Naive B cell (primary cell): ENCODE measurements around the gene ARRB1. TPM values are rescaled to one million over a fixed set of nuclear protein-coding genes. Genes with fewer than 3 reads are reported as not detected.
"Not testable (repeated sequence)": the region's sequence is repeated elsewhere in the genome, so short reads cannot be mapped to it uniquely, and the experiment has no call there.

Source experiments
- ATAC-seq, 2 donors: fragments of 150-1000 bp; cut with Tn5 transposase; 2 replicates each; pipeline ENCODE4 v1.10.0; 2021; ENCODE audit warnings: low read depth in 2 of 2, mild to moderate bottlenecking in 2 of 2, moderate library complexity in 2 of 2
- DNase-seq: peaks from one replicate; pipeline ENCODE4 v3.0.0; 2022
- H3K27ac Mint-ChIP-seq, 6 donors: one replicate each; pipeline ENCODE4 v1.8.0; 2020 to 2022; ENCODE audit warnings: mild to moderate bottlenecking in 6 of 6, mixed read lengths in 6 of 6, moderate library complexity in 5 of 6, inconsistent platforms in 2 of 6
- H3K27me3 Mint-ChIP-seq, 3 donors: one replicate each; pipeline ENCODE4 v1.8.0; 2021 to 2022; ENCODE audit warnings: mixed read lengths in 3 of 3, mild to moderate bottlenecking in 1 of 3
- H3K36me3 Mint-ChIP-seq, 2 donors: one replicate each; pipeline ENCODE4 v1.8.0; 2020 to 2022; ENCODE audit warnings: mixed read lengths in 2 of 2, inconsistent platforms in 1 of 2, mild to moderate bottlenecking in 1 of 2
- H3K4me1 Mint-ChIP-seq, 3 donors: one replicate each; pipeline ENCODE4 v1.8.0; 2020 to 2022; ENCODE audit warnings: mixed read lengths in 3 of 3, inconsistent platforms in 1 of 3, mild to moderate bottlenecking in 1 of 3, moderate library complexity in 1 of 3
- H3K4me3 Mint-ChIP-seq, 8 donors: one replicate each; pipeline ENCODE4 v1.8.0; 2020 to 2022; ENCODE audit warnings: mild to moderate bottlenecking in 8 of 8, mixed read lengths in 8 of 8, moderate library complexity in 8 of 8, inconsistent platforms in 2 of 8
- H3K9me3 Mint-ChIP-seq, 7 donors: one replicate each; pipeline ENCODE4 v1.8.0; 2020 to 2022; ENCODE audit warnings: mixed read lengths in 7 of 7, mild to moderate bottlenecking in 5 of 7, inconsistent platforms in 2 of 7, moderate library complexity in 1 of 7
- polyA plus RNA-seq, 6 donors: library from polyadenylated mRNA; unstranded; fragments of 300-500 nt; fragmentation: Illumina TruSeq; gene quantifications; one replicate each; pipeline ENCODE4 v1.2.3, GENCODE V29; 2021; ENCODE audit warnings: low read depth in 6 of 6

Gene ARRB1
- polyA plus RNA-seq, 6 donors from 2014 or later = 0.42 to 1.2 (median 0.61) TPM; not detected in 1

DNA sequence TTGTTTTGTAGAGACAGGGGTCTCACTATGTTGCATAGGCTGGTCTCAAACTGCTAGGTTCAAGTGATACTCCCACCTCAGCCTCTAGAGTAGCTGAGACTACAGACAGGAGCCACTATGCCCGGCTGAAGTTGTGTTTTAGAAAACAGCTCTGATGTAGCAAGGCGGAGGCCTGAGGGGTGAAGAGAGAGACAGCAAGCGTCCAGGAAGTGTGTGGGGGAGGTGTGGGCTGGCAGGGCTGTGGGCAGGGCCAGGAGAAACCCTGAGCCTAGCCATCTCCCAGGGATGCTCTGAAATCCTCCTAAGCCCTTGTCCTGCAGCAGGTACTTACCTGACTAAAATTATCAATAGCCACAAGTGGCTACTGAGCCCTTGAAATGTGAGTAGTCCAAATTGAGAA lies 31.8 kb upstream of the ARRB1 start:
- H3K9me3 Mint-ChIP-seq = no peaks in the 10 kb centered on the region
- H3K27ac Mint-ChIP-seq = no peak overlapping the region
- no peak overlapping the region for H3K4me3 Mint-ChIP-seq
- H3K27me3 Mint-ChIP-seq = peaks cover 0 to 22% (median 14%) of the 10 kb centered on the region in 3 donors
- peaks cover 3 to 6% (median 5%) of the 10 kb centered on the region in 3 donors for H3K4me1 Mint-ChIP-seq
- no peak for ATAC-seq
- no peaks in the 10 kb centered on the region for H3K36me3 Mint-ChIP-seq
- DNase-seq = no peak

DNA sequence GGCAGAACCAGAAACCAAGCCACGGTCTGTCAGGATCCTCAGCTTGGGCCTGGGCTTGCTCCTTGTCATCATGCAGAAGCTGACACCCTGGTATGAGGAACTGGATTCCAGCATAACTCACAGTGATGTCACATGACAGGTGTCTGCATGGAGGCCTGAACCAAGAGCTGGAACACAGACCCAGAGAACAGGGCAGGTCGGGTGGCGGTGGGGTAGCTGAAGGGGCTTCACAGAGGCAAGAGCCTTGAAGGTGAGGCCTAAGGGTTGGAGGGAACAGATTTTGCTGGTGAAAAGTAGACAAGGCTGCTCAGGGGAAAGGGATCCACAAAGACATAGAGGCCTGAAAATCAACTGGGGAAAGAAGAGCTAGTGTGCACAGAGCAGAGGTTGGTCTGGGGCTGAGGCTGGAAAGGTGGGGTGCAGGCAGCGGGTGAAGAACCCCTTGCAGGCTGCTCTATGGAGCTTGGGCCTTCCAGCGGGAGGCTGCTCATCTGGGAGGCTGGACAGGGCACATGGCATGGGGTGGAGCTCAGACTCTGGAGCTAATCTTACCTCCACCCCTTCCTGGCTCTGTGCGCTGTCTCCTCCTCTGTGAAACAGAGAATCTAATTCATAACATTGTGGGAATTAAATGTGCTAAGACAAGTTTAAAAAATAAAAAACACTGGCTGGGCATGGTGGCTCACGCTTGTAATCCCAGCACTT lies 29.4 kb upstream of the ARRB1 start:
- DNase-seq (no peak), ATAC-seq (peak in 1 of 2 donors; percentile 43)
- Mint-ChIP-seq H3K36me3 (no peaks in the 10 kb centered on the region), H3K9me3 (no peaks in the 10 kb centered on the region), H3K27ac (peak overlapping the region in 1 of 6 donors; percentile 33), H3K27me3 (peaks cover 0 to 13% (median 6%) of the 10 kb centered on the region in 3 donors), H3K4me3 (peak overlapping the region in 1 of 8 donors; percentile 70), H3K4me1 (peaks cover 3 to 6% (median 5%) of the 10 kb centered on the region in 3 donors)

DNA sequence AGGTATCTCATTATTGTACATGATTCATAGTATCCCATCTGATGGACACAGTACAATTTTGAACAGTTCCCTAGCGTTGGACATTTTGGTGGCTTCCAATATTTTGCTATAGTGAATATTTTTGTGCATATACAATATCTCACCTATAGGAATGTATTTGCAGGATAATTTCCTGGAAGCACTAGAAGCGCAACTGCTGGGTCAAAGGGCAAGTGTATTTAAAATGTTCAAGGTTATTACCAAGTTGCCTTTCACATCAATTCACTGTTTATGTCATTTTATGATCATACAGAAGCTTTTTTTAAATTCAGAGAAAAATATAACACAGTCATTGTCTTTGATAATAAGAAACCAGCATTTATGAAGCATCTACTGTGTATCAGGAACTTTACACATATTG lies 28.8 kb upstream of the ARRB1 start:
- Mint-ChIP-seq H3K4me1 (peaks cover 3 to 6% (median 5%) of the 10 kb centered on the region in 3 donors), H3K27me3 (peaks cover 5 to 10% (median 6%) of the 10 kb centered on the region in 3 donors), H3K27ac (no peak overlapping the region), H3K9me3 (no peaks in the 10 kb centered on the region), H3K4me3 (no peak overlapping the region), H3K36me3 (no peaks in the 10 kb centered on the region)
- ATAC-seq (no peak), DNase-seq (no peak)

DNA sequence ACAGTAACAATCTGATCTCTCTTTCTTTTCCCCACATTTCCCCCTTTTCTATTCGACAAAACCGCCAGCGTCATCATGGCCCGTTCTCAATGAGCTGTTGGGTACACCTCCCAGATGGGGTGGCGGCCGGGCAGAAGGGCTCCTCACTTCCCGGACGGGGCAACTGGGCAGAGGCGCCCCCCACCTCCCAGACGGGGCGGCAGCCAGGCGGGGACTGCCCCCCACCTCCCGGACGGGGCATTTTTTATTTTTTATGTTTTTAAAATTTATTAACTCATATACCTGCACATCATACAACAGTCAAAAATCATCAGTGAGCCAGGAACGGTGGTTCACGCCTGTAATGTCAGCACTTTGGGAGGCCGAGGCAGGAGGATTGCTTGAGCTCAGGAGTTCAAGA lies 27.3 kb upstream of the ARRB1 start:
- DNase-seq, ATAC-seq, H3K27ac Mint-ChIP-seq, H3K9me3 Mint-ChIP-seq, H3K27me3 Mint-ChIP-seq, H3K4me3 Mint-ChIP-seq, H3K4me1 Mint-ChIP-seq, H3K36me3 Mint-ChIP-seq: not testable (repeated sequence)

GRCh38 chr11:75376175-75376574 lies 24.7 kb upstream of the ARRB1 start:
- Mint-ChIP-seq H3K36me3 (no peaks in the 10 kb centered on the region), H3K4me3 (no peak overlapping the region), H3K9me3 (no peaks in the 10 kb centered on the region), H3K4me1 (no peaks in the 10 kb centered on the region), H3K27me3 (peaks cover 0 to 7% (median 0%) of the 10 kb centered on the region in 3 donors), H3K27ac (no peak overlapping the region)
- ATAC-seq (no peak), DNase-seq (no peak)

DNA sequence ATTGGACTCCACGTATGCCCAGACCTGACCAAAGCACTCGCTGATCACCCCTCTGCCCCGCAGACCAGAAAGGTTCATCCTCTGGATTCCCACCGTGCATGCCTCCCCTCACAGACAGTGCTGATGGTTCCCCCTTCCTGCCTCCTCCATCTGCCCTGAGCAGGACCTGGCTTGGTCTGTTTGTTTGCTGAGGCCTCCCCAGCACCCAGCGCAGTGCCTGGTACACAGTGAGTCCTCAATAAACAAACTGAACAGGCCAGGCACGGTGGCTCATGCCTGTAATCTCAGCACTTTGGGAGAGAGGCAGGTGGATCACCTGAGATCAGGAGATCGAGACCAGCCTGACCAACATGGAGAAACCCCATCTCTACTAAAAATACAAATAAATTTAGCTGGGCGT lies 24.2 kb upstream of the ARRB1 start:
- Mint-ChIP-seq H3K9me3 (no peaks in the 10 kb centered on the region), H3K27ac (peak overlapping the region in 1 of 6 donors; percentile 29), H3K4me1 (no peaks in the 10 kb centered on the region), H3K36me3 (no peaks in the 10 kb centered on the region), H3K4me3 (no peak overlapping the region), H3K27me3 (peaks cover 0 to 7% (median 0%) of the 10 kb centered on the region in 3 donors)
- no peak for ATAC-seq
- no peak for DNase-seq

DNA sequence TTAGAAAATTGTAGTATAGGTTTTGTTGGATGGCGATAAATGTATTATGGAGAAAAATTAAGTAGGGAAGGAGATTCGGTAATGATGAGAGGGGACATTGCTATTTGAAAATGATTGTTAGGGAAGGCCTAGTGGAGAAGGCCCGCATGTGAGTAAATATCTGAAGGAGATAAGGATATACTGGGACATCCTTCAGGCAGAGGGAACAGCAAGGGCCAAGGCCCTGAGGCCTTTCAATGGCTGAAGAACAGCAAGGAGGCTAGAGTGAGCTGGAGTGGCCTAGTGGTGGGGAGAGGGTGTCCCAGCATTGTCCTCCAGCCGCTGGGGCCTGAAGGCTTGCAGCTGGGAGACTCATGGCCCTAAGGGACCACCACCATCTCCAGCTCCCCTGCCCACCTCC lies 23.2 kb upstream of the ARRB1 start:
- DNase-seq (no peak), ATAC-seq (no peak)
- no peaks in the 10 kb centered on the region for H3K36me3 Mint-ChIP-seq
- H3K27me3 Mint-ChIP-seq = peaks cover 0 to 7% (median 0%) of the 10 kb centered on the region in 3 donors
- H3K9me3 Mint-ChIP-seq = peaks cover 0 to 4% (median 2%) of the 10 kb centered on the region in 7 donors
- H3K4me3 Mint-ChIP-seq = no peak overlapping the region
- peaks cover 4 to 6% (median 5%) of the 10 kb centered on the region in 3 donors for H3K4me1 Mint-ChIP-seq
- H3K27ac Mint-ChIP-seq = no peak overlapping the region

- ATAC-seq = no peak
- Mint-ChIP-seq H3K36me3 (no peaks in the 10 kb centered on the region), H3K4me3 (no peak overlapping the region), H3K27me3 (peaks cover 0 to 7% (median 0%) of the 10 kb centered on the region in 3 donors), H3K27ac (no peak overlapping the region), H3K4me1 (peaks cover 4 to 7% (median 5%) of the 10 kb centered on the region in 3 donors), H3K9me3 (peaks cover 0 to 6% (median 4%) of the 10 kb centered on the region in 7 donors)
- DNase-seq = no peak
These were observed 21.7 kb upstream of the ARRB1 start for GRCh38 chr11:75373201-75373600.

DNA sequence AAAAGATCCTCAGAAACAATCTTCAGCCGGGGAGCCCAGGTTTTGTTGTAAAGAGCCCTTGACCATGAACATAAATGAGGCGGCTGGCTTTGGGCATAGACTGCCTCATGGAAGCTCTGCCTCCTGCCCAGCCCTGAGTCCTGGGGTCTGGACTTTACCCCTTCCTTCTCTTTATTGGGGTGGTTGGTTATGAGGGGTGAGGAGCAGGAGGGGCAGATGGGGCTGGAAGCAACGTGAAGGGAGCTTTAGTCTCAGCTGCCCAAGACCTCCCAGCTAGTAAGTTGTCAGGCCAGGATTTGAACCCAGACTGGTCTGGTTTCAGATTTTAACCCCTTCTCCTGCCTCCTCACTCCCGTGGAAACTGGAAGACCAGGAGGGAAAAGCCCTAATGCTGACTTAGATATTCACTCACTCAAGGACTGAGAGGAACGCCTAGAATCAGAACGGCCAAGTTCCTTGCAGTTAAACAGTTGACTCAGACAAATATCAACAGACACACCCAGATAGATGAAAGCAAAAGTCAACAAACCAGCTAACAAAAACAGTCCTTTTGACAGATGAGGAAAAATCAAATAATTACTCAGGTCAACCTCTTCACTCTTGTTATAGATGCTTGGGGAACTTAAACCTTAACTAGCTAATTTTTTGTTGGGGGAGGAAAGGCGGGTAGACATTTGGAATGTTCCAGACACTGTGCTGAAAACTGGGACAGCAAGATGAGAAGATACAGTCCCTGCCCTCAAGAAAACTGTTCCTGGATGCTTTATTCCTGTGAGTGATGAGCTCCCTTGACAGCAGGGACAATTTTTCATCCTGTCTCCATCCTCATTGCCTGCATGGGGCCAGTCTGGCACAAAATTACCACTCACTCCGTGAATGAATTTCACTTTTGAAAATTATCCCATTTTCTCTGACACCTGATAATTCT lies 20.8 kb upstream of the ARRB1 start:
- peaks cover 0 to 9% (median 4%) of the 10 kb centered on the region in 7 donors for H3K9me3 Mint-ChIP-seq
- no peaks in the 10 kb centered on the region for H3K36me3 Mint-ChIP-seq
- H3K4me3 Mint-ChIP-seq = no peak overlapping the region
- ATAC-seq = no peak
- H3K27ac Mint-ChIP-seq = no peak overlapping the region
- peaks cover 4 to 7% (median 5%) of the 10 kb centered on the region in 3 donors for H3K4me1 Mint-ChIP-seq
- DNase-seq = no peak
- peaks cover 0 to 7% (median 0%) of the 10 kb centered on the region in 3 donors for H3K27me3 Mint-ChIP-seq

GRCh38 chr11:75369560-75370255 lies 18.2 kb upstream of the ARRB1 start:
- ATAC-seq (no peak), DNase-seq (no peak)
- no peaks in the 10 kb centered on the region for H3K27me3 Mint-ChIP-seq
- peak overlapping the region in 2 of 8 donors; percentile 15 to 61 for H3K4me3 Mint-ChIP-seq
- H3K4me1 Mint-ChIP-seq = peaks cover 7 to 24% (median 17%) of the 10 kb centered on the region in 3 donors
- H3K9me3 Mint-ChIP-seq = peaks cover 0 to 9% (median 6%) of the 10 kb centered on the region in 7 donors
- no peaks in the 10 kb centered on the region for H3K36me3 Mint-ChIP-seq
- H3K27ac Mint-ChIP-seq = peak overlapping the region in 2 of 6 donors; percentile 85 to 94

DNA sequence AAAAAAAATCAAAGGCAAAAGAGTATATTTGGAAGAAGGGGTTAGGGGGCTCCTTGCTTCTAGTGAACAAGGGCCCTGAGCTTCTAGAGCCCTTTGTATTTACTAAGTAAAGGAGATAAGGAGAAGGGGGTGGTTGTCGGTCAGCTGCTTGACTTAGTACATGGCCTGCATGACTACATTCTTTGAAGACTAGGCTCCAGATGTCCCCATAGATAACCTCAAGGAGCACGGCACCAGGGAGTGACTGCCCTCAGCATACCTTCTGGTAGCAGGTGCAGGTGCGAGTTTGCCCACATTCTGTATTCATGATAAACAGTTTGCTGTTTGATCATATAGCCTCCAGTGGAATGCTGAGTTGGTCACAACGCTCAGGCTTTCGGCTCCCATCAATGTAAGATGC lies 15.4 kb upstream of the ARRB1 start:
- Mint-ChIP-seq H3K4me1 (peaks cover 7 to 26% (median 17%) of the 10 kb centered on the region in 3 donors), H3K4me3 (peak overlapping the region in 1 of 8 donors; percentile 3), H3K27ac (peak overlapping the region in 1 of 6 donors; percentile 29)
- DNase-seq, H3K27me3 Mint-ChIP-seq, H3K9me3 Mint-ChIP-seq, ATAC-seq, H3K36me3 Mint-ChIP-seq: not testable (repeated sequence)

- Mint-ChIP-seq H3K27me3 (no peaks in the 10 kb centered on the region), H3K4me3 (peak overlapping the region in 3 of 8 donors; percentile 3 to 48 (median 12)), H3K9me3 (peaks cover 0 to 9% (median 6%) of the 10 kb centered on the region in 7 donors), H3K27ac (peak overlapping the region in 1 of 6 donors; percentile 5), H3K36me3 (no peaks in the 10 kb centered on the region), H3K4me1 (peaks cover 8 to 30% (median 19%) of the 10 kb centered on the region in 3 donors)
- DNase-seq (no peak), ATAC-seq (peak; percentile 47 to 69)
These were observed 14.3 kb upstream of the ARRB1 start for GRCh38 chr11:75365711-75366181.

- ATAC-seq, H3K36me3 Mint-ChIP-seq, H3K4me3 Mint-ChIP-seq, H3K9me3 Mint-ChIP-seq, H3K27me3 Mint-ChIP-seq, DNase-seq, H3K27ac Mint-ChIP-seq: not testable (repeated sequence)
- H3K4me1 Mint-ChIP-seq = peaks cover 8 to 38% (median 20%) of the 10 kb centered on the region in 3 donors
These were observed 10.8 kb upstream of the ARRB1 start for GRCh38 chr11:75362285-75362684.
